Measurements from ENCODE around the gene VPS37D.
A peak's percentile ranks its signal among the peaks of the same experiment; 100 is the strongest.
"Not testable (repeated sequence)": the region's sequence is repeated elsewhere in the genome, so short reads cannot be mapped to it uniquely, and the experiment has no call there.

VPS37D gene, protein sequence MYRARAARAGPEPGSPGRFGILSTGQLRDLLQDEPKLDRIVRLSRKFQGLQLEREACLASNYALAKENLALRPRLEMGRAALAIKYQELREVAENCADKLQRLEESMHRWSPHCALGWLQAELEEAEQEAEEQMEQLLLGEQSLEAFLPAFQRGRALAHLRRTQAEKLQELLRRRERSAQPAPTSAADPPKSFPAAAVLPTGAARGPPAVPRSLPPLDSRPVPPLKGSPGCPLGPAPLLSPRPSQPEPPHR

DNA sequence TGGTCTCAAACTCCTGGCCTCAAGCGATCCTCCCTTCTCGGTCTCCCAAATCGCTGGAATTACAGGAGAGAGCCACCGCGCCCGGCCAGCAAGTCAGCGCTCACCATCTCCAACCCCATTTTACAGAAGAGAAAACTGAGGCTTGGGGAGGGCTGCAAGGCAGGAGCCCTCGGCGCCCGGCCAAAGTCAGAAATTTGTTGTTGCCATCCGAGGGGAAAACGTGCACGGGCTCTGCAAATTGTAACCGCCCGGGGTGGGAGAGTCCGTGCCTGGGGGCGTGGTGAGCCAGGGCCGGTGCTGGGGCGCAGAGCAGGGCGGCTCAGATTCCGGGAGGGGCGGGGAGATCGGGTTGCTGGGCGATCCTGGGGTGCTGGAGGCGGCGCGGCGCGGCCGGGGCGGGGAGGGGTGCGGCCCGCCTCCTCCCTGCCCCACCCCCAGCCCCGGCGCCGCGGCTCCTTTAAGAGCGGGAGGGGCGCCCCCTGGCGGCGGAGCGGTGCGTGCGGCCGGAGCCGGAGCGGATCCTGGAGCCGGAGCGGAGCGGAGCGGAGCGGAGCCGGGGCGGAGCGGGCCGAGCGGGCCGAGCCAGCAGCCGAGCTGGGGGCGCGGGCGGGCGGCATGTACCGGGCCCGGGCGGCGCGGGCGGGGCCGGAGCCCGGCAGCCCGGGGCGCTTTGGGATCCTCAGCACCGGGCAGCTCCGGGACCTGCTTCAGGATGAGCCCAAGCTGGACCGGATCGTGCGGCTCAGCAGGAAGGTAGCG is at the start of gene VPS37D:
VPS37D (plus strand) TSS at position 488 of the 759 bp plus-strand sequence; CDS start at position 616, 128 bp downstream.
- peak; percentile 86 for DNase-seq (ENCODE audit: low read depth)

DNA sequence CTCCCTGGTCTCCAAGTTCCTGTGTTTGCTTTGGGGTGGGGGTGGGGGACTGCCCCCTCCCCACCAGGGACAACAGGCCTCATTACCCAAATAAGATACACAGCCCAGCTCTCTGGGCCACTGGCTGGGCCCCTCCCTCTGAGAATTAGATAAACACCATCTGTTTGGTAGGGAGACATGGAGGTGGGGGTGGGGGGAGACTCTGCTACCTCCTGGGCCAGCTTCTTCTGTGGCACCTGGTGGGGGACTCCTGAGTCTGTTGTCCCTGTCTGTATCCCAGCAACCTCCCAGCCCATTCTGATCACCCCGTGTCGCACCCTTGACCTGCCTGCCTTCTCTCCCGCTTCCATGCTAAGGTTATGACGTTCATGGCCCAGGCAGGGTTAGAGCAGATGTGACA is 49.1 kb upstream of the VPS37D start:
- DNase-seq (ENCODE audit: low read depth), result no peak

DNA sequence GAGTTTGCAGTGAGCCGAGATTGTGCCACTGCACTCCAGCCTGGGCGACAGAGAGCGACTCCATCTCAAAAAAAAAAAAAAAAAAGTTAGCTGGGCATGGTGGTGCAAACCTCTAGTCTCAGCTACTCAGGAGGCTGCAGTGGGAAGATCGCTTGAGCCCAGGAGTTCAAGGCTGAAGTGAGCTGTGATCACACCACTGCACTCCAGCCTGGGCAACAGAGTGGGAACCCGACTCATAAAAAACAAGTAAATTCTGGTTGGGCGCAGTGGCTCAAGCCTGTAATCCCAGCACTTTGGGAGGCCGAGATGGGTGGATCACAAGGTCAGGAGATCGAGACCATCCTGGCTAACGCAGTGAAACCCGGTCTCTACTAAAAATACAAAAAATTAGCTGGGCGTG is 48.2 kb upstream of the VPS37D start:
- DNase-seq (ENCODE audit: low read depth), result not testable (repeated sequence)

DNA sequence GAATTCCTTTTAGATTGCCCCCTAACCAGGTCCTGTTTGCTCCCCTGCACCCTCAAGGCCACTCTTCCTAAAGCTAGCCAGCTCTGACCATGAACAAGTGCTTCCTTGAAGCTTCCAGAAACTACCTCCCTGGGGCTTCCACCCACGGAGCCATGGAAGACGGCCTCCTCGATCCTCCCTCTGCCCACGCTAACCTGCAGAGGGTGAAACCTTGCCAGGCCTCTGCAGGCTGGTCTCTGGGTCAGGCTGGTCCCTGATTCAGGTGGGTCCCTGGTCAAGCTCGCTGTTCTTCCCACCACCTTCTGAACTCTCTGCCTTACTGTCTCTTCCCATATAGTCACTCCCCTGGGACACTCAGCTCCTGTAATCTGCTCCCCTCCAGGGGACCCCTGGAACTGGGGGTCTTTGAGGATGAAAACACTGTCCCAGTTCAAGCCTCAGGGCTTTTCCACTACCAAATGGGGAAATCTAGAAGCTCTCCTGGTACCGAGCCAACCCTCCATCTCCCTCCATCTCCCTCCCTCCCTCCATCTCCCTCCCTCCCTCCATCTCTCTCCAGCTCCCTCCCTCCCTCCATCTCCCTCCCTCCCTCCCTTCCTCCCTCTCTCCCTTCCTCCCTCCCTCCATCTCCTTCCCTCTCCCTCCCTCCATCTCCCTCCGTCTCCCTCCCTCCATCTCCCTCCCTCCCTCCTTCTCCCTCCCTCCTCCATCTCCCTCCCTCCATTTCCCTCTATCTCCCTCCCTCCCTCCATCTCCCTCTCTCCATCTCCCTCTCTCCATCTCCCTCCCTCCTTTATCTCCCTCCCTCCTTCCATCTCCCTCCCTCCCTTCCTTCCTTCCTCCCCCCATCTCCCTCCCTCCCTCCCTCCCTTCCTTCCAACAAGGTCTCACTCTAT is 46.2 kb upstream of the VPS37D start:
- no peak for DNase-seq (ENCODE audit: low read depth)

DNA sequence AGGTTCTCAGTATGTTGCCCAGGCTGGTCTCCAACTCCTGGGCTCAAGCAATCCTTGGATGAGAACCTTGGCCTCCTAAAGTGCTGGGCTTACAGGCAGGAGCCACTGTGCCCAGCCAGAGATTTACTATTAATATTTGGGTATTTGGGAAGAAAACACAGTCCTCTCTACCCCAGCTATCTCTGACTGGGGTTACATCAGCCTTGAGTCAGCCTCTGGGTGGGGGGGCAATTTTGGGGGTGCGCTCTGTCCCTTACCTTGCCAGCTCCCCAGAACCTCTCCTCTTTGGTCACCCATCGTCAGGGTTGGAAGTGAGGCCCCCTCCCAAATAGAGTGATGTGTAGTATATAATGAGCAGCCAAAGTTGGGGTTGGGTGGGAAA is 45.1 kb upstream of the VPS37D start:
- no peak for DNase-seq (ENCODE audit: low read depth)

DNA sequence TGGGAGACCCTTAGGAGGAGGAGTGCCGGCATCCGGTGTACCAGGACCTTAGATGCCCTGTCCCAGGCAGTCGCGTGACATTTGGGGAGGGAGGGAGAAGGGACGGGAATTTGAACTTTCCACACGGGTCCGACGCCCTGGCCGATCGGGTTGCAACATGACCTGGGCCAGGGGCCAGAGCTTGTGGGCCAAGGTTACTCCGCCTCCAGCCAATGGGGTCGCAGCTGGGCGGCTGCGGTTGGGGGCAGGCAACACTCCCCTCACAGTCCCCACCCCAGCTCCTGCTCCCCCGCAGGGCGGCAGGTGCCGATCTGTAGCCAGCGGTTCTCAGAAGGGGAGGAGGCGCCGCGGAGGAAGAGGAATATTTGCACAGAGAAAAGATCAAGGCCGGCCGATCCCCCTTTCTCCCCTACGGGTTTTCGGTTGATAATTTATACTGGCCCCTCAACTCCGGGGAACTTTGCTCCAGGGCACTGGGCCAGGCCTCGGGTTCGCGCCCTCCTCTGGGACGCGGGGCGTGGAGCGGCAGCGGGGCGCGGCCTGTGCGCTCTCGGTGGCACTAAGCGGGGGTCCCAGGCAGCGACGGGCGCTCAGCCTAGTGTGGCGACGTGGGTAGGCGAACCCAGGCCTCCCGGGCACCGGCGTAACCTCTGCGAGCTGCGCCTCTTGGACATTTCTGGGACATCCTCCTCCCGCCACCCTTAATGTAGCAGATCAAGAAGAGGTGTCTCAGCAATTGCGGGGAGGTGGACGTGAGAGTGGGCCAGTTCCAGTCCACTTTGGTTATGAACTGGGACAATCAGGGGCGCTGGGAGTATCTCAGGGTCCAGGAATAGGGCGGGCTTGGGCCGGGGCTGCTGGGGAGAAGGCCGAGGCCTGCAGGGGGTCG is 44.5 kb upstream of the VPS37D start:
- no peak for DNase-seq (ENCODE audit: low read depth)

DNA sequence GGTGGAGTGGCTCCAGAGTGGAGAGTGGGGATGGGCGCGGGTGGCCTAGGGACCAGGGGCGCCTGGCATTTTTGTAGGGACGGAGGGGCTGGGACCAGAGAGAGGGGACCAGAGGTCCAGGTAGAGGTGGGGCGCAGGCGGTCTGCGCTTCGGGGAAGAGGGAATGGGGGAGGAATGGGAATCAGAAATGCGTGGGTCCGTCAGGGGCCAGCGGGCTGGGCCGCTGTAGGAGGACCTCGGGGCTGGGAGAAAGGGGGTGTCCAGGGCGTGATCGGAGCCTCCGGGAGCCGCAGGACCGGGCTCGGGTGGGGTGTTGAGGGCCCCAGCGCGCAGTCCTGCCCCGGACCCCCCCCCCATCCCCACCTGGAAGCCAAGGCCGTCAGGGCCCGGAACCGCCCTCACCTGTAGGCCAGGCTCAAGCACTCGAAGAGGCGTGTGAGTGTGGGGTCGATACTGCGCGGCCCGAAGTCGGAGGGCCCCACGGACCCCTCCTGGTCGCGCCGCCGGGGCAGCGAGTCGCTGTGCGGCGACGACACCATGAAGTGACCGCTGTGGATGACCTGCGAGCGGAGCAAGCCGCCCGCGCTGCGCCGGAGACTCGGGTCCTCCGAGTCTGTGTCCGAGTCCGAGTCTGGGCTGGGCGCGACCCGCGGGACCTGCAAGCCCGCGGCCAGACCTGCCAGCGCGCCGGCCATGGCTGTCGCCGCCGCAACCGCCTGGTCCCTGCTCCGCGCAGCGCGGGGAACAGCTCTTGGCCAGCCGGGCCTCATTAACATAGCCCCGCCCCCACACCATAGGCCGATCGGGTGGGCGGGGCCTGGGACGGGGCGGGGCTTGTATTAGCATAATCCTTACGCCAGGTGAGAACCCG is 43.6 kb upstream of the VPS37D start, which contains the start of gene MLXIPL:
MLXIPL (minus strand) TSS at position 725 of the 871 bp plus-strand sequence; CDS start at position 695, 30 bp downstream.
- DNase-seq (ENCODE audit: low read depth), result peak; percentile 38

DNA sequence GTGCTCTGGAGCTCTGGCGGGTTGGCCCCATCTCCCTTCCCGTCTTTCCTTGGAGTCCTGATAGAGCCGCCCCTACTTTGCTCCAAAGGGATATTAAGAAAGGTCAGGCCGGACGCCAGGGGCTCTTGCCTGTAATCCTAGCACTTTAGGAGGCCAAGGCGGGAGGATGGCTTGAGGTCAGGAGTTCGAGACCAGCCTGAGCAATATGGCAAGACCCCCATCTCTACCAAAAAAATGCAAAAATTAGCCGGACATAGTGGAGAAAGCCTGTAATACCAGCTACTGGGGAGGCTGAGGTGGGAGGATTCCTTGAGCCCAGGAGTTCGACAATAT is 43.0 kb upstream of the VPS37D start:
- no peak for DNase-seq (ENCODE audit: low read depth)

DNA sequence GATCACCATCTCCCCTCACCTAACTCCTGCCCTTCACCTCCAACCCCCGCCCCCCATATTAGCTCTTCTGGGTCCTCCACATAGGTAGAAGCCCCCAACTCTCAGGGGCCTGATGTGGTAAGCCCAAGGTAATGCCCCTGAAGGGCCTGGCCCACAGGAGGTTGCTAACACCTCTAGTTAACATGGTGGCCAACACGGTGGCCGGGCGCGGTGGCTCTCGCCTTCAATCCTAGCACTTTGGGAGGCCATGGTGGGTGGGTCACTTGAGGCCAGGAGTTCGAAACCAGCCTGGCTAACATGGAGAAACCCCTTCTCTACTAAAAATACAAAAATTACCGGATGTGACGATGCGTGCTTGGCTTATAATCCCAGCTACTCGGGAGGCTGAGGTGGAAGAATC is 42.4 kb upstream of the VPS37D start:
- no peak for DNase-seq (ENCODE audit: low read depth)

DNA sequence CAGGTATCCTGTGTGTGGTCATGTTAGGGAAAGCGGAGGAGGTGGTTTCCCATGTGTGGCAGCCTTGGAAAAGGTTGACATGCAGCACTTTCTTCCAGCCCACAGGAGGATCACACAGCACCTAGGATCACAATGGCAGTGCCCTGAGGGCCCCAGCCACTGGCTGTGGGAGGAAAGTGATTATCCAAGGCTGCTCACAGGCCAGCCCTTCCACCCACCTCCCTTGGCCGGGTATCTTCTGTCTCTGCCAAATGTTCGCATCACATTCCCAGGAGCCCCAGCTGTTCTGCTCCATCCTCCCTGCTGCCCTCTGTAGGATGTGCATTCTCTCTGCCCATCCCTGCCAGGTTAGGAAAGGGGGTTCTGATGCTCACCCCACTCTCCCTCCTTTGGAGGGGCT is 40.8 kb upstream of the VPS37D start:
- DNase-seq (ENCODE audit: low read depth), result no peak

DNA sequence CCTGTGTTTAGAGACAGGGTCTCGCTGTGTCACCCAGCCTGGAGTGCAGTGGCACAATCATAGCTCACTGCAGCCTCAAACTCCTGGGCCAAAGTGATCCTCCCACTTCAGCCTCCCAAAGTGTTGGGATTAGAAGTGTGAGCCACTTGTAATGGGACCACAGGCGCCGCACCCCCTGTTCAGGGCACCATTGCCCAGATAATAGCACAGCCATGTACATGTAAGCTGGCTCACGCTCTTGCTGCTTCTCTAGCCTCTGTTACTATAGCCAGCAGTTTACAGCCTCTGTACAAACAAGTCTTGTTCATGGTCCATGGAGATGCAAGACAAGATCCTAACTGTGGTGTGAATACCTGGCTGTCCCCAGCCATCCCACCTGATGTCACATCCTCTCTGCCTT is 39.1 kb upstream of the VPS37D start:
- no peak for DNase-seq (ENCODE audit: low read depth)

DNA sequence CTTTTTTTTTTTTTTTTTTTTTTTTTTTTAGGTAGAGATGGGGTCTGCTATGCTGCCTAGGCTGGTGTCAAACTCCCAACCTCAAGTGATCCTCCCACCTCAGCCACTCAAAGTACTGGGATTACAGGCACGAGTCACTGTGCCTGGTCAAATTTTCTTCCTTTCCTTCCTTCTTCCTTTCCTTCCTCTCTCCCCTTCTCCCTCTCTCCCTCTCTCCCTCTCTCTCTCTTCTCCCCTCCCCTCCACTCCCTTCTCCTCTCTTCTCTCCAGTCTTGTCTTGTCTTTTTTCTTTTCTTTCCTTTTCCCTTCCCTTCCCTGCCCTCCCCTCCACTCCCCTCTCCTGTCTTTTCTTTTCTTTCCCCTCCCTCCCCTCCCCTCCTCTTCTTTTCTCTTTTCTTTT is 36.1 kb upstream of the VPS37D start:
- DNase-seq (ENCODE audit: low read depth), result no peak

DNA sequence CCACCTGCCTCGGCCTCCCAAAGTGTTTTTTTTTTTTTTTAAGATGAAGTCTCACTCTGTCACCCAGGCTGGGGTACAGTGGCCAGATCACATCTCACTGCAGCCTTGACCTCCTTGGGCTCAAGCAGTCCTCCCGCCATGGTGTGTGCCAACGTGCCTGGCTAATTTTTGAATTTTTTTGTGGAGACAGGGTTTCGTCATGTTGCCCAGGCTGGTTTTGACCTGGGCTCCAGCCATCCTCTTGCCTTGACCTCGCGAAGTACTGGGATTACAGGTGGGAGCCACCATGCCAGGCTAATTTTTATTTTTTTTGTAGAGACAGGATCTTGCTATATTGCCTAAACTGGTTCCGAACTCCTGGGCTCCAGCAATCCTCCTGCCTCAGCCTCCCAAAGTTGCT is 34.3 kb upstream of the VPS37D start:
- no peak for DNase-seq (ENCODE audit: low read depth)

DNA sequence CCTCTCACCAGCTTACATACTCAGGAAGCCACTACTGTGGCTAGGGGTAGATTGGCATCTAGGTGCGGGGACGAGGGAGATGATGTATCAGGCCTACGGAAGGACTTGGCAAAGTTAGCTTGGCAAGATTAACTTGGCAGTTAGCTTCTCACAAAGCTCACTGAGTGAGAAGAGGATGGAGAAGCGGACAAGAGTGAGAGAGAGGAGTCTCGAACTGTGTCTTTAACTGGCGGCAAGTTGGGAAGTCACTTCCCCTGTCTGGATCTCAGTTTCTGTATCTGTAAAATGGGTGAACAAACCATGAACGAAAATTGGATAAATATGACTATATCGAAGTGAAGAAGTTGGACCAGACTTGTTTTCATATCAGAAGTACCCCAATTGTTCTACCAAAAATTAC is 33.8 kb upstream of the VPS37D start:
- DNase-seq (ENCODE audit: low read depth), result no peak

DNA sequence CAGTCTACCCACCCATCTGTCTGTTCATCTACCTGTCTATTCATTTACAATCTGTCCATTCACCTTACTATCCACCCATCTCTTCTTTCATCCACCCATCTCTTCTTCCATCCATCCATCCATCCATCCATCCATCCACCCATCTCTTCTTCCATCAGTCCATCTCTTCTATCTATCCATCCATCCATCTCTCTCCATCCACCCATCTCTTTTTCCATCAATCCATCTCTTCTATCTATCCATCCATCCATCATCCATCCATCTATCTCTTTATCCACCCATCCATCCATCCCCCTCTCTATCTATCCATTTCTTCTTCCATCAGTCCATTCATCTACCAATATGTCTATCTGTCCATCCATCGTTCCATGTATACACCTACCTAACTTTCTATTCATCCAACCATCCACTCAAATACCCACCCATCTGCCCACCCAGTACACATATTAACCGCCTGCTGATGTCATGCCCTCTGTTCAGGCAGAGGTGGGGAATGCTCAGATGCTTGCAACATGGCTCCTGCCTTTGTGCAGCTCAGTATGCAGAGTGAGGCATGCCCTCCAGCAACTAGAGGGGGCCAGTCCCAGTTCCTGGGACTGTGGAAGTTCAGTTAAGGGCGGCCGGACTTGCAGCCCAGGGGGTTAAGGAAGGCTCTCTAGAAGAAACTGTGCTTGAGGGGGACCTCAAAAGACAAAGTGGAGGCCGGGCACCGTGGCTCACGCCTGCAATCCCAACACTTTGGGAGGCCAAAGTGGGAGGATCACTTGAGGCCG is 32.0 kb upstream of the VPS37D start:
- no peak for DNase-seq (ENCODE audit: low read depth)

DNA sequence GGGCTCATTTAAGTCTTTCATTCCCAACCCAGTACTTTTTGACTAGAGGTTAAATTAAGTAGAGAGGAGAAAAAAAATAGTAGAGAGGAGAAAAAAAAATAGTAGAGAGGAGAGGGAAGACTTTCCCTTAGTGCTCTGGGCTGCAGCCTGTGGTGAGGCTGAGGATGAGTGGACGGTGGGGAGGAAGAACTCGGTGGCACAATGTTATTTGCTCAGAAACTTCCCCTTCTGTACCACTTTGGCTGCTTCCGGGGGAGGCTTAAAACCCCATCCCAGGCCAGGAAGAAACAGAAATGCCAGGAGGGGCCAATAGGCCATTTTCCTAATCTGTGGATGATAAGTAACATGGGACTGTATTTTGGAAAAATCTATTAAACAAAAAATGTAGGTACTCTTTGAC is 28.7 kb upstream of the VPS37D start:
- DNase-seq (ENCODE audit: low read depth), result no peak

DNA sequence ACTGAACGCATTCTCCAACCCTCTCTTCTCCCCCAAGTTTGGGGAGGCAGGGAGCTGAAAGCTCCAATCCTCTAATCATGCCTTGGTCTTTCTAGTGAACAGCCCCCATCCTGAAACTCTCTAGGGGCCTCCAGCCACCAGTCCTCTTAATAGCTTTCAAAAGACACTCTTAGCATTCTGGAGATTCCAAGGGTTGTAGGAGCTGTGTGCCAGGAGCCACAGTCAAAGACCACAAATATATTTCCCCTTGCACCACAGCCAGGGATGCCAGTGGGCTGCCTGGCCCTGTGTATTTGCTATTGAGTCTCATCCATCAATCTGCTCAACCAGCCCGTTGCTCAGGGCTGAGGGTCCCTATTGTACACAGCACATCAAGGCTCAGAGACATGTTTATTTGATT is 24.8 kb upstream of the VPS37D start:
- no peak for DNase-seq (ENCODE audit: low read depth)

DNA sequence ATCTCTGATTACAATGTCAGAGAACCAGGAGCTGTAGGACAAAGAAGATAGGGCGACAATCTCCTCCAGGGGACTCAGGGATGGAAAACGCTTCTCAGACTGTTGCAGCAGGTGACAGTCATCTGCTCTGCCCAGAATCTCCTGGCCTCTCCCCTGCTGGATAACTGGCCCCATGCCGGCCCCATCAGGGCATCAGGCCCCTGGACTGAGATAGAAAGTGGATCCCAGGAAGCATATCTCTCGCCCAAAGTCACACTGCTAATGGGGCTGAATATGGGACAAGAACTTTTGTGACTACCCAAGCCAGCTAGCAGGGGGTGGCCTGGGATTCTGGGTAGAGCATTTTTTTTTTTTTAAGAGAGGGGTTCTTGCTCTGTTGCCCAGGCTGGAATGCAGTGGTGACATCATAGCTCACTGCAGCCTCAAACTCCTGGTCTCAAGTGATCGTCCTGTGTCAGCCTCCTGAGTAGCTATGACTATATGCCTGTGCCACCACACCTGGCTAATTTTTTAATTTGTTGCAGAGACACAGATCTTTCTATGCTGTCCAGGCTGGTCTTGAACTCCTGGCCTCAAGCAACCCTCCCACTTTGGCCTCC is 22.8 kb upstream of the VPS37D start:
- no peak for DNase-seq (ENCODE audit: low read depth)

DNA sequence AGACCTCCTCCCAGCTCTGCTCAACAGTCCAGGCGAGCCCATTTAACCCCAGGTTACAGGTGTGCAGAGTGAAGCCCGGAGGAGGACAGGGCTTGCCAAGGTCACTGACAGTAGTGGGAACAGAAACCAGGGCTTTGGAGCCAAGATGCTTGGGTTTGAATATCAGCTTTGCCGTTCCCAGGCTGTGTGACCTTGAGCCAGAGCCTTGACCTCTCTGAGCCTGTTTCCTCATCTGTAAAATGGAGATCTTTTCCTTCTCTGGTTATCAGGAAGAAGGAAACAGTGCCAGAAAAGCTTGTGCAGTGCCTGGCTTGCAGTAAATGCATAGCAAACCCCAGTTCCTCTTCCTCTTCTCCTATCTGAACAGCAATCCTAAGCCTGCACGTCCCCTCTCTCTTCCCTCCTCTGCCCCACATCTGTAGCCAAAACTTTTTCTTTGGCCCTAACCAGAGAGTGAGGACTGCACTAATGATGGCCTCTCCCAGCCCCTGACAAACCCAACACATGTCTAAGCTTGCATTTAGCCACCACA is 21.9 kb upstream of the VPS37D start:
- DNase-seq (ENCODE audit: low read depth), result no peak
